ENCODE results near the gene ITGB4.

ITGB4 gene

DNA sequence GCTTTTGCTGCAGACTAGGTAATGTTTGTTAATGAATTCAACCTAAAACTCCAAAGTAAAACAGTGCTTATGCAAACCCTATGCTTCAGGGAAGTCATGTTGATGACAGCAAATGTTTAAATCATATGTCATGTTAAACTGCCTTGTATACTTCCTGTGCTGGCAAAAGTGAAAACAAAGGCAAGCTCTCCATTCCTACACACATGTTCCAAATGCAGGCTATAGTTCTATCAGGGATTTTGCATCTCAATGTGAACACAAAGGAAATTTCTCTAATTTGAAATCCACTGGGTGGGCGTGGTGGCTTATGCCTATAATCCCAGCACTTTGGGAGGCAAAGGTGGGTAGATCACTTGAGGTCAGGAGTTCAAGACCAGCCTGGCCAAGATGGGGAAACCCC is 82.6 kb downstream of the ITGB4 start:
- no peak for FAIRE-seq

GRCh38 chr17:75806822-75807500 is 85.7 kb downstream of the ITGB4 start:
- FAIRE-seq, result no peak

Measured in TTC549 (cell line).